Natural killer cell (primary cell): Measurements from ENCODE around the gene NHLH2. TPM values are rescaled to one million over a fixed set of nuclear protein-coding genes. Genes with fewer than 3 reads are reported as not detected.

ENCODE experiments used
- ATAC-seq, 3 donors: fragments of 150-1000 bp in 2 of 3; fragments of 200-7000 bp in 1 of 3; cut with Tn5 transposase; 1 replicate in 1 of 3; 2 replicates in 2 of 3; pipeline ENCODE4 v1.10.0; 2021; ENCODE audit warnings: mild to moderate bottlenecking in 2 of 3, moderate library complexity in 2 of 3
- DNase-seq, 2 donors: peaks; one replicate each; pipeline versions ENCODE4 v3.0.0 to v3.0.0-alpha.2; 2013 to 2021; ENCODE audit warnings: mixed read lengths in 1 of 2
- H3K27ac ChIP-seq: one replicate; pipeline ENCODE4 v1.5.1; 2013; ENCODE audit warnings: mild to moderate bottlenecking, low read length
- H3K27me3 ChIP-seq: one replicate; pipeline ENCODE4 v1.6.1; 2013; ENCODE audit warnings: low read length; ENCODE audit not compliant: control insufficient read depth, insufficient read depth
- H3K36me3 ChIP-seq: one replicate; pipeline ENCODE4 v1.6.1; 2013; ENCODE audit warnings: low read length; ENCODE audit not compliant: control insufficient read depth, insufficient read depth
- H3K4me1 ChIP-seq: one replicate; pipeline ENCODE4 v1.6.1; 2013; ENCODE audit warnings: low read length; ENCODE audit not compliant: control insufficient read depth, insufficient read depth
- H3K4me3 ChIP-seq: one replicate; pipeline ENCODE4 v1.5.1; 2013; ENCODE audit warnings: low read length
- H3K9me3 ChIP-seq: one replicate; pipeline ENCODE4 v1.6.1; 2013; ENCODE audit warnings: low read length; ENCODE audit not compliant: control insufficient read depth, insufficient read depth
- H3K27ac Mint-ChIP-seq, 2 donors: one replicate each; pipeline ENCODE4 v1.8.0; 2022; ENCODE audit warnings: mild to moderate bottlenecking in 2 of 2, mixed read lengths in 2 of 2, moderate library complexity in 1 of 2
- H3K27me3 Mint-ChIP-seq, 2 donors: one replicate each; pipeline ENCODE4 v1.8.0; 2022; ENCODE audit warnings: low read depth in 2 of 2, mixed read lengths in 2 of 2
- H3K36me3 Mint-ChIP-seq: one replicate; pipeline ENCODE4 v1.8.0; 2022; ENCODE audit warnings: mixed read lengths
- H3K4me1 Mint-ChIP-seq, 2 donors: one replicate each; pipeline ENCODE4 v1.8.0; 2022; ENCODE audit warnings: mixed read lengths in 2 of 2
- H3K4me3 Mint-ChIP-seq: one replicate; pipeline ENCODE4 v1.8.0; 2022; ENCODE audit warnings: mild to moderate bottlenecking, moderate library complexity, mixed read lengths
- H3K9me3 Mint-ChIP-seq, 2 donors: one replicate each; pipeline ENCODE4 v1.8.0; 2022; ENCODE audit warnings: mixed read lengths in 2 of 2
- WGBS: methylation state at CpG from one replicate; pipeline ENCODE4 v1.1.7; 2013; ENCODE audit warnings: missing lambda C conversion rate; ENCODE audit not compliant: insufficient coverage; 5-methylcytosine and 5-hydroxymethylcytosine counted together
- intact Hi-C: fragments of 100-400 bp; cut with micrococcal nuclease; formaldehyde crosslinking; loops from one replicate; pipeline ENCODE4 v1.14.2; 2022
- total RNA-seq, 4 donors: library from RNA; stranded (reverse); fragments of 120-200 nt in 1 of 4; gene quantifications; one replicate each; pipeline versions ENCODE4 v1.2.3 to v1.2.4, GENCODE V29; 2013 to 2022
- TF ChIP-seq, protein P1 (sequence below): fragments of 200-600 bp; IDR thresholded peaks from one replicate; pipeline ENCODE4 v1.8.0; 2022; ENCODE audit warnings: antibody characterized with exemption

NHLH2 gene
- total RNA-seq, 3 donors from 2014 or later (not counting 1 experiment from before 2014, with no cell fraction given), result not detected

DNA sequence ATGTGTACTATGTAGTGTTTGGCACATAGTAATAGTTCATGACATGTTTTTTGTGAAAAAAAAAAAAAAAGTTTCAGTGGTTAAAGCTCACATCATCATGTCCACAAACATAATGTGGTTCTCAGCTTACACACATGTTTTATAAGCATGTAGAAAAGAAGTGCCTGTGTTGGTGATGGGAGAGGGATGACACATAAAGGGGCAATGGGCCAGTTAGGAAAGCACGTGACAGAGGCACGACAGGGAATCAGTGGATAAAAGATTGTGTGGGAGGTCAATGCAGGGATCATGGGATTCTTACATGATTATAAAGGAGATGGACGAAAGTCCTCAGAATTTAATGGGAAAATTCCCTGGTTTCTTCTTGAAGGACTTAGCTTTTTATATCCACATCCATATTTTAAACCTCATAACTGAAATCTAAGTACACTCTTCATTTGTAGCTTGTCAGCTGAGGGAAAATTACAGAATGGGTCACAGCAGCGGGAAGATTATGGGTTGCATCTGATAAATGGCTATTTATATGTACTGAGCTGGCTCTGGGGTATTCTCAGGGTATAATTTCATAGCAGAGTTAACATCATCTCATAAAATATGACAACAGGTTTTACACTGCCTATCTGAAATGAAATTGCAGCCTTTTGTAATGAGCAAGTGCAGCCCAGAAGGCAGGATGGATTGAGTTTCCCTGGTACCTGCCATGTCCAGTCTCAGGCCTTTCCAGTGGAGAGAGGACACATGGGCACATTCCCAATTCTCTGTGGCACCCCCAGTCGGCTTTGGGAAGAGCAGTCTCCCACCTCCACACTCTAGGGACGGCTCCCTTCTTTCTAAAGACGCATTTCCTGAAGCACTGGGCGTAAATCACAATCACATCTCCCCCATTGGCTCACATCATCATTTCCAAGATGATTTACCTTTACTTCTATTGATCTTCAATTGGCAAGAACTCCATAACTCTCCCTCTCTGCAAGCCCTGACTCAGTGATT is 42.3 kb upstream of the NHLH2 start:
- Mint-ChIP-seq H3K4me1 (no peaks in the 10 kb centered on the region), H3K36me3 (no peaks in the 10 kb centered on the region), H3K27ac (no peak overlapping the region), H3K9me3 (no peaks in the 10 kb centered on the region), H3K4me3 (no peak overlapping the region), H3K27me3 (peaks cover 14 to 15% of the 10 kb centered on the region in 2 donors)
- Histone ChIP-seq H3K36me3 (no peaks in the 10 kb centered on the region), H3K4me1 (no peaks in the 10 kb centered on the region), H3K4me3 (no peak overlapping the region), H3K27ac (no peak overlapping the region), H3K9me3 (no peaks in the 10 kb centered on the region), H3K27me3 (no peaks in the 10 kb centered on the region)
- ATAC-seq (no peak), DNase-seq (no peak)
- WGBS, result 83% methylated on average over 7 of the region's 8 CpGs
- TF ChIP-seq, protein P1, sequence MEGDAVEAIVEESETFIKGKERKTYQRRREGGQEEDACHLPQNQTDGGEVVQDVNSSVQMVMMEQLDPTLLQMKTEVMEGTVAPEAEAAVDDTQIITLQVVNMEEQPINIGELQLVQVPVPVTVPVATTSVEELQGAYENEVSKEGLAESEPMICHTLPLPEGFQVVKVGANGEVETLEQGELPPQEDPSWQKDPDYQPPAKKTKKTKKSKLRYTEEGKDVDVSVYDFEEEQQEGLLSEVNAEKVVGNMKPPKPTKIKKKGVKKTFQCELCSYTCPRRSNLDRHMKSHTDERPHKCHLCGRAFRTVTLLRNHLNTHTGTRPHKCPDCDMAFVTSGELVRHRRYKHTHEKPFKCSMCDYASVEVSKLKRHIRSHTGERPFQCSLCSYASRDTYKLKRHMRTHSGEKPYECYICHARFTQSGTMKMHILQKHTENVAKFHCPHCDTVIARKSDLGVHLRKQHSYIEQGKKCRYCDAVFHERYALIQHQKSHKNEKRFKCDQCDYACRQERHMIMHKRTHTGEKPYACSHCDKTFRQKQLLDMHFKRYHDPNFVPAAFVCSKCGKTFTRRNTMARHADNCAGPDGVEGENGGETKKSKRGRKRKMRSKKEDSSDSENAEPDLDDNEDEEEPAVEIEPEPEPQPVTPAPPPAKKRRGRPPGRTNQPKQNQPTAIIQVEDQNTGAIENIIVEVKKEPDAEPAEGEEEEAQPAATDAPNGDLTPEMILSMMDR, result no peak
- intact Hi-C loops, result no loop called here

- no peak overlapping the region for H3K27ac ChIP-seq
- no peak overlapping the region for H3K27ac Mint-ChIP-seq
- ATAC-seq, result no peak
- no peak overlapping the region for H3K4me3 Mint-ChIP-seq
- H3K4me3 ChIP-seq, result no peak overlapping the region
- intact Hi-C loops, result no loop called here
- no peaks in the 10 kb centered on the region for H3K9me3 Mint-ChIP-seq
- no peaks in the 10 kb centered on the region for H3K36me3 ChIP-seq
- peaks cover 11 to 28% of the 10 kb centered on the region in 2 donors for H3K27me3 Mint-ChIP-seq
- H3K4me1 Mint-ChIP-seq, result no peaks in the 10 kb centered on the region
- no peaks in the 10 kb centered on the region for H3K9me3 ChIP-seq
- TF ChIP-seq, protein P1, result no peak
- no peaks in the 10 kb centered on the region for H3K27me3 ChIP-seq
- no peaks in the 10 kb centered on the region for H3K4me1 ChIP-seq
- H3K36me3 Mint-ChIP-seq, result no peaks in the 10 kb centered on the region
- WGBS, result no CpG with 5 or more reads among the region's 1 CpG
- no peak for DNase-seq
Observed at GRCh38 chr1:115880981-115881672, 40.2 kb upstream of the NHLH2 start.

DNA sequence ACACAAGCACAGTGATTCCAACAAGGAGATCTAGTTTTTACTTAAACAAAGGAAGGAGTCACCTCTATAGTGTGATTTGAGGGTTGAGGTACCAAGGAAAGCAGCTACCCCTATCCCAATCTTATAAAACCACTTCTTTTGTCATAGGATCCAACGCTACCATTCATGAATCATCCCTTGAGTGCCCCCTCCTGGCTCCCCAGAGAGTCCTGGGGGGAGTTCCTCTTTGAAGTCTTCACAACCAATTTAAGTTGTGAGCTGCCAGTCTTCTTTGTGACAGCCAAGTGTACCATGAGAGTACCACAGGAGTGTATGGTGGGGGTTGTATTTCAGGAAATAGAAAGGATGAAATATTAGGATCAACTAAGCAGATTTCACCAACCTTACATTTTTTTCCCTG is 39.1 kb upstream of the NHLH2 start:
- intact Hi-C loops, result no loop called here
- H3K27ac Mint-ChIP-seq, result no peak overlapping the region
- H3K4me1 Mint-ChIP-seq, result no peaks in the 10 kb centered on the region
- no peaks in the 10 kb centered on the region for H3K4me1 ChIP-seq
- no peaks in the 10 kb centered on the region for H3K9me3 Mint-ChIP-seq
- no peaks in the 10 kb centered on the region for H3K36me3 ChIP-seq
- no peak overlapping the region for H3K4me3 ChIP-seq
- no peak for DNase-seq
- H3K27ac ChIP-seq, result no peak overlapping the region
- WGBS, result 90% methylated on average over 1 of the region's 1 CpG
- no peaks in the 10 kb centered on the region for H3K36me3 Mint-ChIP-seq
- no peaks in the 10 kb centered on the region for H3K27me3 ChIP-seq
- H3K27me3 Mint-ChIP-seq, result peaks cover 11 to 36% of the 10 kb centered on the region in 2 donors
- TF ChIP-seq, protein P1, result no peak
- no peak for ATAC-seq
- no peak overlapping the region for H3K4me3 Mint-ChIP-seq
- no peaks in the 10 kb centered on the region for H3K9me3 ChIP-seq
